Measurements from ENCODE around the gene OXA1L. TPM values are rescaled to one million over a fixed set of nuclear protein-coding genes. Genes with fewer than 3 reads are reported as not detected.

The OXA1L gene
- total RNA-seq, 1 donor from 2014 or later: 81.2 TPM

GRCh38 chr14:22821193-22822015 lies 54.9 kb downstream of the OXA1L start:
- Histone ChIP-seq H3K4me2 (ENCODE audit: low read length) (no peak overlapping the region), H2AFZ (ENCODE audit: low read depth, low read length) (peak overlapping the region; percentile 37), H4K20me1 (ENCODE audit: insufficient read depth, low read length) (no peaks in the 10 kb centered on the region), H3K27ac (ENCODE audit: low read depth, low read length) (no peak overlapping the region), H3K4me3 (ENCODE audit: insufficient read depth, low read depth, low read length) (no peak overlapping the region), H3K9me3 (ENCODE audit: insufficient read depth, low read depth, low read length) (no peaks in the 10 kb centered on the region), H3K9ac (ENCODE audit: low read length) (no peak overlapping the region), H3K4me1 (ENCODE audit: insufficient read depth, low read length) (peaks cover 27% of the 10 kb centered on the region), H3K27me3 (ENCODE audit: insufficient read depth, low read length) (no peaks in the 10 kb centered on the region), H3K79me2 (ENCODE audit: insufficient read depth, low read length) (no peaks in the 10 kb centered on the region), H3K36me3 (ENCODE audit: insufficient read depth, low read length) (no peaks in the 10 kb centered on the region)
- Mint-ChIP-seq H3K36me3 (ENCODE audit: low read depth, unreplicated experiment) (no peaks in the 10 kb centered on the region), H3K27me3 (ENCODE audit: low read depth, unreplicated experiment) (no peaks in the 10 kb centered on the region), H3K4me1 (ENCODE audit: low read depth, unreplicated experiment) (peaks cover 48% of the 10 kb centered on the region), H3K4me3 (ENCODE audit: unreplicated experiment) (peak overlapping the region; percentile 14), H3K9me3 (ENCODE audit: unreplicated experiment) (no peaks in the 10 kb centered on the region), H3K27ac (ENCODE audit: unreplicated experiment) (peak overlapping the region; percentile 94)
- TF ChIP-seq, protein P1, sequence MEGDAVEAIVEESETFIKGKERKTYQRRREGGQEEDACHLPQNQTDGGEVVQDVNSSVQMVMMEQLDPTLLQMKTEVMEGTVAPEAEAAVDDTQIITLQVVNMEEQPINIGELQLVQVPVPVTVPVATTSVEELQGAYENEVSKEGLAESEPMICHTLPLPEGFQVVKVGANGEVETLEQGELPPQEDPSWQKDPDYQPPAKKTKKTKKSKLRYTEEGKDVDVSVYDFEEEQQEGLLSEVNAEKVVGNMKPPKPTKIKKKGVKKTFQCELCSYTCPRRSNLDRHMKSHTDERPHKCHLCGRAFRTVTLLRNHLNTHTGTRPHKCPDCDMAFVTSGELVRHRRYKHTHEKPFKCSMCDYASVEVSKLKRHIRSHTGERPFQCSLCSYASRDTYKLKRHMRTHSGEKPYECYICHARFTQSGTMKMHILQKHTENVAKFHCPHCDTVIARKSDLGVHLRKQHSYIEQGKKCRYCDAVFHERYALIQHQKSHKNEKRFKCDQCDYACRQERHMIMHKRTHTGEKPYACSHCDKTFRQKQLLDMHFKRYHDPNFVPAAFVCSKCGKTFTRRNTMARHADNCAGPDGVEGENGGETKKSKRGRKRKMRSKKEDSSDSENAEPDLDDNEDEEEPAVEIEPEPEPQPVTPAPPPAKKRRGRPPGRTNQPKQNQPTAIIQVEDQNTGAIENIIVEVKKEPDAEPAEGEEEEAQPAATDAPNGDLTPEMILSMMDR (IDR thresholded peaks at IDR 0.05; ENCODE audit: insufficient read depth, low read depth, low read length): no peak
- TF ChIP-seq EZH2 (IDR thresholded peaks at IDR 0.05; ENCODE audit: insufficient read depth, low read length): no peak
- FAIRE-seq: no peak
- DNase-seq (ENCODE audit: low read depth): no peak

GRCh38 chr14:22822016-22822570 lies 55.6 kb downstream of the OXA1L start:
- Mint-ChIP-seq H3K27me3 (ENCODE audit: low read depth, unreplicated experiment) (no peaks in the 10 kb centered on the region), H3K4me1 (ENCODE audit: low read depth, unreplicated experiment) (peaks cover 48% of the 10 kb centered on the region), H3K36me3 (ENCODE audit: low read depth, unreplicated experiment) (no peaks in the 10 kb centered on the region), H3K9me3 (ENCODE audit: unreplicated experiment) (no peaks in the 10 kb centered on the region), H3K4me3 (ENCODE audit: unreplicated experiment) (no peak overlapping the region), H3K27ac (ENCODE audit: unreplicated experiment) (peak overlapping the region; percentile 99)
- H3K4me2 ChIP-seq (ENCODE audit: low read length): peak overlapping the region; percentile 80
- H3K79me2 ChIP-seq (ENCODE audit: insufficient read depth, low read length): no peaks in the 10 kb centered on the region
- FAIRE-seq: no peak
- peak overlapping the region; percentile 20 for H3K4me3 ChIP-seq (ENCODE audit: insufficient read depth, low read depth, low read length)
- no peak for TF ChIP-seq EZH2 (IDR thresholded peaks at IDR 0.05; ENCODE audit: insufficient read depth, low read length)
- TF ChIP-seq, protein P1 (IDR thresholded peaks at IDR 0.05; ENCODE audit: insufficient read depth, low read depth, low read length): no peak
- no peaks in the 10 kb centered on the region for H3K9me3 ChIP-seq (ENCODE audit: insufficient read depth, low read depth, low read length)
- H3K4me1 ChIP-seq (ENCODE audit: insufficient read depth, low read length): peaks cover 27% of the 10 kb centered on the region
- no peaks in the 10 kb centered on the region for H4K20me1 ChIP-seq (ENCODE audit: insufficient read depth, low read length)
- DNase-seq (ENCODE audit: low read depth): no peak
- H3K36me3 ChIP-seq (ENCODE audit: insufficient read depth, low read length): no peaks in the 10 kb centered on the region
- H3K27me3 ChIP-seq (ENCODE audit: insufficient read depth, low read length): no peaks in the 10 kb centered on the region
- H3K27ac ChIP-seq (ENCODE audit: low read depth, low read length): no peak overlapping the region
- peak overlapping the region; percentile 83 for H2AFZ ChIP-seq (ENCODE audit: low read depth, low read length)
- peak overlapping the region; percentile 64 for H3K9ac ChIP-seq (ENCODE audit: low read length)

Other genes starting within 250 kb of the OXA1L start
- gene DAD1, start 177.5 kb upstream of the OXA1L start, total RNA-seq: 302 and 319 TPM in 2 replicates
- 46.9 and 52.4 TPM in 2 replicates for gene ABHD4, start 168.4 kb upstream of the OXA1L start, total RNA-seq
- gene OR6J1, start 122.3 kb upstream of the OXA1L start, total RNA-seq: not detected in 2 replicates
- gene SLC7A7, start 48.7 kb downstream of the OXA1L start, total RNA-seq: 13.3 and 14.3 TPM in 2 replicates
- 169 and 182 TPM in 2 replicates for gene MRPL52, start 63.2 kb downstream of the OXA1L start, total RNA-seq
- 911 and 1,063 TPM in 2 replicates for gene MMP14, start 69.9 kb downstream of the OXA1L start, total RNA-seq
- 142 and 157 TPM in 2 replicates for gene LRP10, start 105.1 kb downstream of the OXA1L start, total RNA-seq
- gene REM2, start 116.5 kb downstream of the OXA1L start, total RNA-seq: 0.48 and 0.79 TPM in 2 replicates
- gene RBM23, start 152.5 kb downstream of the OXA1L start, total RNA-seq: 43.9 and 49.3 TPM in 2 replicates
- 84.2 and 91.6 TPM in 2 replicates for gene PRMT5, start 162.7 kb downstream of the OXA1L start, total RNA-seq
- 6.6 and 10.4 TPM in 2 replicates for gene HAUS4, start 190.4 kb downstream of the OXA1L start, total RNA-seq
- gene AJUBA, start 215.9 kb downstream of the OXA1L start, total RNA-seq: 117 and 146 TPM in 2 replicates
- 3.6 and 3.8 TPM in 2 replicates for gene C14orf93, start 243.5 kb downstream of the OXA1L start, total RNA-seq